Measurements from ENCODE around the gene GATA1. TPM values are rescaled to one million over a fixed set of nuclear protein-coding genes. Genes with fewer than 3 reads are reported as not detected.

The GATA1 gene
- total RNA-seq, 1 experiment from 2014 or later = 0.34 TPM

GRCh38 chrX:48814722-48815121, 28.3 kb downstream of the GATA1 start:
- H3K4me3 ChIP-seq (replicated peaks in 1 of 2; ENCODE audit: low read depth in 1 of 2, low read length in 2 of 2) = no peak overlapping the region
- H3K27me3 ChIP-seq (ENCODE audit: insufficient read depth, low read length) = no peaks in the 10 kb centered on the region
- ATAC-seq (no peak), DNase-seq (ENCODE audit: low read depth, low spot score) (no peak)
- TF ChIP-seq TCF7L2 (IDR thresholded peaks at IDR 0.05; ENCODE audit: borderline replicate concordance, extremely low read depth, insufficient read depth, insufficient read length) (no peak), SRF (IDR thresholded peaks at IDR 0.05; ENCODE audit: low read depth) (no peak), FOSL1 (IDR thresholded peaks at IDR 0.05; ENCODE audit: low read depth) (no peak), JUND (IDR thresholded peaks at IDR 0.05) (no peak), SP1 (IDR thresholded peaks at IDR 0.05; ENCODE audit: low read depth) (no peak), RAD21 (IDR thresholded peaks at IDR 0.05; ENCODE audit: low read depth) (no peak), ATF3 (IDR thresholded peaks at IDR 0.05) (no peak), ZFX (IDR thresholded peaks at IDR 0.05) (no peak), SIN3A (IDR thresholded peaks at IDR 0.05; ENCODE audit: low read depth) (no peak), POLR2AphosphoS5 (IDR thresholded peaks at IDR 0.05; ENCODE audit: low read depth, low read length) (no peak), CBX3 (IDR thresholded peaks at IDR 0.05; ENCODE audit: low read depth) (no peak), ELF1 (IDR thresholded peaks at IDR 0.05; ENCODE audit: borderline replicate concordance, low read depth) (no peak), EZH2 (IDR thresholded peaks at IDR 0.05) (no peak), EGR1 (IDR thresholded peaks at IDR 0.05; ENCODE audit: low read depth) (no peak)
- BruUV-seq (replicated peaks) = no TSS peak
- ChIA-PET POLR2A (no interaction called here), CTCF (no interaction called here), RAD21 (ENCODE audit: low non-redundant PET in 1 of 2, low total read pairs in 2 of 2, uncharacterized antibody in 2 of 2, unreplicated experiment in 2 of 2) (no interaction called here)
- H3K79me2 ChIP-seq (ENCODE audit: insufficient read depth, low read length) = no peaks in the 10 kb centered on the region
- no peaks in the 10 kb centered on the region for H3K9me3 ChIP-seq (ENCODE audit: control insufficient read depth in 1 of 2, insufficient read depth in 1 of 2, low read depth in 1 of 2, low read length in 2 of 2)
- no peak overlapping the region for H3K27ac ChIP-seq (ENCODE audit: low read depth, low read length)
- no peaks in the 10 kb centered on the region for H3K36me3 ChIP-seq (ENCODE audit: control insufficient read depth in 1 of 2, insufficient read depth in 2 of 2, low read length in 2 of 2)
- no peaks in the 10 kb centered on the region for H3K4me1 ChIP-seq (ENCODE audit: control insufficient read depth in 1 of 2, insufficient read depth in 2 of 2, low read length in 2 of 2)
- no peak overlapping the region for H3K9ac ChIP-seq (ENCODE audit: low read length)
- no peak overlapping the region for H3K4me2 ChIP-seq (ENCODE audit: low read length)
- intact Hi-C loops (cut with micrococcal nuclease) = no loop called here
- H3K9me2 ChIP-seq (ENCODE audit: insufficient read depth) = no peaks in the 10 kb centered on the region
- H4K20me1 ChIP-seq (ENCODE audit: insufficient read depth) = no peaks in the 10 kb centered on the region
- no peak overlapping the region for H2AFZ ChIP-seq (ENCODE audit: low read depth, low read length, poor library complexity, severe bottlenecking)

GRCh38 chrX:48815266-48815665, 28.9 kb downstream of the GATA1 start:
- H2AFZ ChIP-seq (ENCODE audit: low read depth, low read length, poor library complexity, severe bottlenecking) = no peak overlapping the region
- no peak overlapping the region for H3K9ac ChIP-seq (ENCODE audit: low read length)
- H3K9me2 ChIP-seq (ENCODE audit: insufficient read depth) = no peaks in the 10 kb centered on the region
- H3K36me3 ChIP-seq (ENCODE audit: control insufficient read depth in 1 of 2, insufficient read depth in 2 of 2, low read length in 2 of 2) = no peaks in the 10 kb centered on the region
- no peaks in the 10 kb centered on the region for H3K9me3 ChIP-seq (ENCODE audit: control insufficient read depth in 1 of 2, insufficient read depth in 1 of 2, low read depth in 1 of 2, low read length in 2 of 2)
- H3K4me1 ChIP-seq (ENCODE audit: control insufficient read depth in 1 of 2, insufficient read depth in 2 of 2, low read length in 2 of 2) = no peaks in the 10 kb centered on the region
- H3K27ac ChIP-seq (ENCODE audit: low read depth, low read length) = no peak overlapping the region
- H3K4me2 ChIP-seq (ENCODE audit: low read length) = no peak overlapping the region
- no peaks in the 10 kb centered on the region for H3K27me3 ChIP-seq (ENCODE audit: insufficient read depth, low read length)
- H3K79me2 ChIP-seq (ENCODE audit: insufficient read depth, low read length) = no peaks in the 10 kb centered on the region
- POLR2A ChIA-PET = no interaction called here
- no peak overlapping the region for H3K4me3 ChIP-seq (replicated peaks in 1 of 2; ENCODE audit: low read depth in 1 of 2, low read length in 2 of 2)
- no peaks in the 10 kb centered on the region for H4K20me1 ChIP-seq (ENCODE audit: insufficient read depth)
- BruUV-seq (replicated peaks) = no TSS peak
- RAD21 ChIA-PET (ENCODE audit: low non-redundant PET in 1 of 2, low total read pairs in 2 of 2, uncharacterized antibody in 2 of 2, unreplicated experiment in 2 of 2) = no interaction called here
- intact Hi-C loops (cut with micrococcal nuclease) = no loop called here
- no peak for DNase-seq (ENCODE audit: low read depth, low spot score)
- CTCF ChIA-PET = no interaction called here
- TF ChIP-seq JUND (IDR thresholded peaks at IDR 0.05) = no peak
- no peak for TF ChIP-seq ZBTB33 (IDR thresholded peaks at IDR 0.05; ENCODE audit: extremely low read depth, insufficient replicate concordance, low read length)
- TF ChIP-seq ELF1 (IDR thresholded peaks at IDR 0.05; ENCODE audit: borderline replicate concordance, low read depth) = no peak
- no peak for TF ChIP-seq CBX3 (IDR thresholded peaks at IDR 0.05; ENCODE audit: low read depth)
- TF ChIP-seq REST (IDR thresholded peaks at IDR 0.05; ENCODE audit: low read depth) = no peak
- TF ChIP-seq POLR2A (IDR thresholded peaks at IDR 0.05; ENCODE audit: borderline replicate concordance, extremely low read depth, insufficient read depth, insufficient read length) = no peak
- TF ChIP-seq ZFX (IDR thresholded peaks at IDR 0.05) = no peak
- ATAC-seq = no peak
